ENCODE results near the gene EEF1A1.
"Not testable (repeated sequence)": the region's sequence is repeated elsewhere in the genome, so short reads cannot be mapped to it uniquely, and the experiment has no call there.

The EEF1A1 gene

GRCh38 chr6:73509851-73510250, 11.0 kb downstream of the EEF1A1 start:
- TF ChIP-seq ZNF70 (CRISPR knock-in tag; IDR thresholded peaks at IDR 0.05) (no peak), ZFP3 (CRISPR knock-in tag; IDR thresholded peaks at IDR 0.05) (no peak), OSR1 (CRISPR knock-in tag; IDR thresholded peaks at IDR 0.05) (no peak), PPARA (CRISPR knock-in tag; IDR thresholded peaks at IDR 0.05; ENCODE audit: borderline replicate concordance) (no peak), ARNTL (CRISPR knock-in tag; IDR thresholded peaks at IDR 0.05; ENCODE audit: borderline replicate concordance, low read depth) (no peak), CREB5 (CRISPR knock-in tag; IDR thresholded peaks at IDR 0.05; ENCODE audit: low read depth) (no peak), PATZ1 (CRISPR knock-in tag; IDR thresholded peaks at IDR 0.05; ENCODE audit: borderline replicate concordance) (no peak), ZC3H10 (CRISPR knock-in tag; IDR thresholded peaks at IDR 0.05) (no peak), BACH2 (CRISPR knock-in tag; IDR thresholded peaks at IDR 0.05; ENCODE audit: borderline replicate concordance) (no peak), CSDC2 (CRISPR knock-in tag; IDR thresholded peaks at IDR 0.05) (no peak), SNAI2 (CRISPR knock-in tag; IDR thresholded peaks at IDR 0.05) (no peak)
- no peak for ATAC-seq

- no peak for TF ChIP-seq ZFP30 (CRISPR knock-in tag; IDR thresholded peaks at IDR 0.05)
- no peak for ATAC-seq
These were observed 12.1 kb downstream of the EEF1A1 start for GRCh38 chr6:73508776-73509175.

GRCh38 chr6:73506246-73506645, 14.6 kb downstream of the EEF1A1 start:
- TF ChIP-seq RARB (CRISPR knock-in tag; IDR thresholded peaks at IDR 0.05) (no peak), PATZ1 (CRISPR knock-in tag; IDR thresholded peaks at IDR 0.05; ENCODE audit: borderline replicate concordance) (no peak), PPARA (CRISPR knock-in tag; IDR thresholded peaks at IDR 0.05; ENCODE audit: borderline replicate concordance) (no peak), POU6F1 (CRISPR knock-in tag; IDR thresholded peaks at IDR 0.05; ENCODE audit: borderline replicate concordance, low read depth) (no peak), CSDC2 (CRISPR knock-in tag; IDR thresholded peaks at IDR 0.05) (no peak), TSHZ2 (CRISPR knock-in tag; IDR thresholded peaks at IDR 0.05) (no peak)
- ATAC-seq = no peak

- ATAC-seq = not testable (repeated sequence)
These were observed 15.1 kb downstream of the EEF1A1 start for GRCh38 chr6:73505705-73506104.

- TF ChIP-seq OSR1 (CRISPR knock-in tag; IDR thresholded peaks at IDR 0.05) = no peak
- no peak for TF ChIP-seq GLIS3 (CRISPR knock-in tag; IDR thresholded peaks at IDR 0.05)
- TF ChIP-seq ZFP3 (CRISPR knock-in tag; IDR thresholded peaks at IDR 0.05) = no peak
- TF ChIP-seq POU6F1 (CRISPR knock-in tag; IDR thresholded peaks at IDR 0.05; ENCODE audit: borderline replicate concordance, low read depth) = no peak
- TF ChIP-seq ZNF565 (CRISPR knock-in tag; conservative IDR thresholded peaks at IDR 0.05; ENCODE audit: low read depth) = no peak
- no peak for TF ChIP-seq ZC3H10 (CRISPR knock-in tag; IDR thresholded peaks at IDR 0.05)
- TF ChIP-seq CREB5 (CRISPR knock-in tag; IDR thresholded peaks at IDR 0.05; ENCODE audit: low read depth) = no peak
- no peak for TF ChIP-seq ZNF70 (CRISPR knock-in tag; IDR thresholded peaks at IDR 0.05)
- TF ChIP-seq CSRNP3 (CRISPR knock-in tag; IDR thresholded peaks at IDR 0.05) = no peak
- TF ChIP-seq RARB (CRISPR knock-in tag; IDR thresholded peaks at IDR 0.05) = no peak
- no peak for TF ChIP-seq ZFP30 (CRISPR knock-in tag; IDR thresholded peaks at IDR 0.05)
- no peak for TF ChIP-seq TOX (CRISPR knock-in tag; IDR thresholded peaks at IDR 0.05; ENCODE audit: borderline replicate concordance)
- no peak for TF ChIP-seq PPARA (CRISPR knock-in tag; IDR thresholded peaks at IDR 0.05; ENCODE audit: borderline replicate concordance)
- ATAC-seq = no peak
These were observed 15.7 kb downstream of the EEF1A1 start for GRCh38 chr6:73505142-73505541.
